Endothelial cell (in vitro differentiated cells): ENCODE measurements around the gene CARD11. TPM values are rescaled to one million over a fixed set of nuclear protein-coding genes. Genes with fewer than 3 reads are reported as not detected.
"Not testable (repeated sequence)": the region's sequence is repeated elsewhere in the genome, so short reads cannot be mapped to it uniquely, and the experiment has no call there.

Experiments
- DNase-seq: peaks from one replicate; pipeline ENCODE4 v3.0.0; 2021; ENCODE audit warnings: low spot score
- H3K27ac Mint-ChIP-seq: one replicate; pipeline ENCODE4 v1.8.0; 2021; ENCODE audit warnings: mixed read lengths, inconsistent platforms; ENCODE audit not compliant: unreplicated experiment
- H3K27me3 Mint-ChIP-seq: one replicate; pipeline ENCODE4 v1.8.0; 2021; ENCODE audit warnings: mild to moderate bottlenecking, moderate library complexity, mixed read lengths, inconsistent platforms; ENCODE audit not compliant: unreplicated experiment
- H3K36me3 Mint-ChIP-seq: one replicate; pipeline ENCODE4 v1.8.0; 2021; ENCODE audit warnings: mild to moderate bottlenecking, low read depth, mixed read lengths, inconsistent platforms; ENCODE audit not compliant: unreplicated experiment
- H3K4me1 Mint-ChIP-seq: one replicate; pipeline ENCODE4 v1.8.0; 2021; ENCODE audit warnings: mild to moderate bottlenecking, mixed read lengths, inconsistent platforms; ENCODE audit not compliant: unreplicated experiment
- H3K4me3 Mint-ChIP-seq: one replicate; pipeline ENCODE4 v1.8.0; 2021; ENCODE audit warnings: mild to moderate bottlenecking, mixed read lengths, inconsistent platforms; ENCODE audit not compliant: unreplicated experiment
- H3K9me3 Mint-ChIP-seq: one replicate; pipeline ENCODE4 v1.8.0; 2021; ENCODE audit warnings: mixed read lengths, inconsistent platforms; ENCODE audit not compliant: unreplicated experiment
- CTCF ChIP-seq: fragments of 200-600 bp; sonication (generic); IDR thresholded peaks from one replicate; pipeline ENCODE4 v1.5.0; 2021; ENCODE audit warnings: antibody characterized with exemption; ENCODE audit not compliant: unreplicated experiment
- total RNA-seq: library from RNA; stranded (reverse); fragmentation: NEBNext Ultra II Directional; extraction: Animal tissue kit (Norgen Biotek cat#: 25700); gene quantifications from one replicate; pipeline ENCODE4 v1.2.1, GENCODE V29; 2021; ENCODE audit not compliant: unreplicated experiment

The CARD11 gene
- total RNA-seq, 1 donor from 2014 or later: 3.9 TPM

- no peak for DNase-seq
- Mint-ChIP-seq H3K27ac (no peak overlapping the region), H3K27me3 (no peaks in the 10 kb centered on the region), H3K4me3 (no peak overlapping the region), H3K36me3 (no peaks in the 10 kb centered on the region), H3K4me1 (no peaks in the 10 kb centered on the region), H3K9me3 (no peaks in the 10 kb centered on the region)
- TF ChIP-seq CTCF: no peak
Measured at GRCh38 chr7:3025616-3026015, 18.1 kb downstream of the CARD11 start.

- DNase-seq: no peak
- Mint-ChIP-seq H3K36me3 (no peaks in the 10 kb centered on the region), H3K27me3 (peaks cover 2% of the 10 kb centered on the region), H3K9me3 (no peaks in the 10 kb centered on the region), H3K27ac (no peak overlapping the region), H3K4me3 (no peak overlapping the region), H3K4me1 (no peaks in the 10 kb centered on the region)
- no peak for TF ChIP-seq CTCF
Measured at GRCh38 chr7:3021825-3022224, 21.8 kb downstream of the CARD11 start.

GRCh38 chr7:3021224-3021623 is 22.4 kb downstream of the CARD11 start:
- not testable (repeated sequence) for DNase-seq, H3K27me3 Mint-ChIP-seq

GRCh38 chr7:3020416-3020815 is 23.3 kb downstream of the CARD11 start:
- Mint-ChIP-seq H3K4me1 (no peaks in the 10 kb centered on the region), H3K27ac (no peak overlapping the region), H3K4me3 (no peak overlapping the region), H3K9me3 (no peaks in the 10 kb centered on the region), H3K36me3 (no peaks in the 10 kb centered on the region), H3K27me3 (peaks cover 2% of the 10 kb centered on the region)
- TF ChIP-seq CTCF: no peak
- no peak for DNase-seq

More at GRCh38 chr7:3021224-3021623, 22.4 kb downstream of the CARD11 start:
- H3K27ac Mint-ChIP-seq, H3K4me3 Mint-ChIP-seq, H3K9me3 Mint-ChIP-seq, H3K36me3 Mint-ChIP-seq, H3K4me1 Mint-ChIP-seq: not testable (repeated sequence)

- TF ChIP-seq CTCF: no peak
Measured at GRCh38 chr7:3019801-3020200, 23.9 kb downstream of the CARD11 start.

More at GRCh38 chr7:3019801-3020200, 23.9 kb downstream of the CARD11 start:
- Mint-ChIP-seq H3K4me1 (no peaks in the 10 kb centered on the region), H3K27me3 (peaks cover 2% of the 10 kb centered on the region), H3K4me3 (no peak overlapping the region), H3K27ac (no peak overlapping the region), H3K36me3 (no peaks in the 10 kb centered on the region), H3K9me3 (no peaks in the 10 kb centered on the region)
- DNase-seq: no peak
